ENCODE data around the gene APCDD1. TPM values are rescaled to one million over a fixed set of nuclear protein-coding genes. Genes with fewer than 3 reads are reported as not detected.

APCDD1 gene
- total and polyA plus RNA-seq, 2 of the 13 experiments (the other 11 are each of a cell fraction or from before 2014, with no cell fraction given), result 2.1 to 8.6 TPM

GRCh38 chr18:10524507-10525370 is 70.3 kb downstream of the APCDD1 start (continued):
- TF ChIP-seq CEBPG (CRISPR knock-in tag; IDR thresholded peaks at IDR 0.05) (peak; percentile 15; the same call in 1 of the 2 replicates), BHLHE40 (IDR thresholded peaks at IDR 0.05; ENCODE audit: low read length) (0 out of 2 replicates have a peak, but pooled peaks have one; percentile 7), RXRB (CRISPR knock-in tag; IDR thresholded peaks at IDR 0.05; ENCODE audit: borderline replicate concordance) (peak; percentile 46; the same call in 1 of the 2 replicates), PRPF4 (IDR thresholded peaks at IDR 0.05; ENCODE audit: low read depth, low read length, poor library complexity, severe bottlenecking) (no peak), DMAP1 (CRISPR knock-in tag; IDR thresholded peaks at IDR 0.05) (0 out of 2 replicates have a peak, but pooled peaks have one; percentile 20), ZNF670 (CRISPR knock-in tag; IDR thresholded peaks at IDR 0.05; ENCODE audit: borderline replicate concordance) (0 out of 2 replicates have a peak, but pooled peaks have one; percentile 37), ZNF607 (CRISPR knock-in tag; IDR thresholded peaks at IDR 0.05; ENCODE audit: borderline replicate concordance) (no peak), ARNT (IDR thresholded peaks at IDR 0.05) (no peak), TBX2 (CRISPR knock-in tag; IDR thresholded peaks at IDR 0.05; ENCODE audit: borderline replicate concordance) (peak; percentile 38; the same call in 1 of the 2 replicates), MIER3 (CRISPR knock-in tag; IDR thresholded peaks at IDR 0.05; ENCODE audit: borderline replicate concordance) (0 out of 2 replicates have a peak, but pooled peaks have one; percentile 16), ZFP62 (CRISPR knock-in tag; IDR thresholded peaks at IDR 0.05) (no peak), HOMEZ (CRISPR knock-in tag; IDR thresholded peaks at IDR 0.05; ENCODE audit: low read depth) (0 out of 2 replicates have a peak, but pooled peaks have one; percentile 19), ZNF431 (CRISPR knock-in tag; IDR thresholded peaks at IDR 0.05; ENCODE audit: borderline replicate concordance, low read depth) (0 out of 2 replicates have a peak, but pooled peaks have one; percentile 40), NR2F6 (IDR thresholded peaks at IDR 0.05) (peak; percentile 83), NR2F6 (CRISPR knock-in tag; IDR thresholded peaks at IDR 0.05) (peak; percentile 92), ZNF577 (CRISPR knock-in tag; IDR thresholded peaks at IDR 0.05; ENCODE audit: borderline replicate concordance, low read depth) (no peak), ZBTB37 (CRISPR knock-in tag; IDR thresholded peaks at IDR 0.05) (0 out of 2 replicates have a peak, but pooled peaks have one; percentile 42), GZF1 (CRISPR knock-in tag; IDR thresholded peaks at IDR 0.05) (no peak; the same call in 1 of the 2 replicates), MXD4 (CRISPR knock-in tag; IDR thresholded peaks at IDR 0.05) (0 out of 2 replicates have a peak, but pooled peaks have one; percentile 11)

All from HepG2 (cell line).